HL-60 (cell line): ENCODE data around the gene HABP2.

ENCODE experiments used
- GABPA ChIP-seq: IDR thresholded peaks from 2 replicates; pipeline ENCODE4 v1.6.1; 2012; ENCODE audit warnings: low read depth
- POLR2AphosphoS5 ChIP-seq: IDR thresholded peaks from 2 replicates; pipeline ENCODE4 v1.6.1; 2012; ENCODE audit warnings: low read depth
- SPI1 ChIP-seq: IDR thresholded peaks from 2 replicates; pipeline ENCODE4 v1.6.1; 2012; ENCODE audit warnings: low read depth, mild to moderate bottlenecking, borderline replicate concordance
- TF ChIP-seq, protein P1 (sequence below): IDR thresholded peaks from one replicate; pipeline ENCODE4 v1.5.1; 2011; ENCODE audit warnings: low read length, control low read depth, inconsistent platforms; ENCODE audit not compliant: insufficient read depth
- TF ChIP-seq, protein P2 (sequence below): IDR thresholded peaks from 2 replicates; pipeline ENCODE4 v1.6.1; 2012; ENCODE audit warnings: low read depth; ENCODE audit not compliant: insufficient replicate concordance

DNA sequence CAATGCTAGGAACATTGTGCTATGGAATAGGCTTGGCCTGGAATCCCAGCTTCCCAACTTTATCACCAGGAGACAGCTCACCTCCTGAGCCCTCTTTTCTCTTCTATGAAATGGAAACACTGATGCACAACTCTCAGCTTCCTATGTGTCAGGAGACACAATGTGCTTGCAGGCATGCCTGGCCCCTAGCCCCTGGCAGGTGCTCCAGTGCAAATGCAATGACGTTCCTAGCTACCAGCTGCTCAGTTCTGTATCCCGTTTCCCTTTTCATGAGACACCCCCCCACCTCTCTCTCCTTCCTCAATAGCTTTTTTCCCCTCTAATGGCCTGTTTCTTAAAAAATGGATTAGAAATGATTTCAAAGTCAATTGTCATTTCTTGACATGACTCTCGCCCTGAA, 30.7 kb downstream of the HABP2 start:
- TF ChIP-seq, protein P1, sequence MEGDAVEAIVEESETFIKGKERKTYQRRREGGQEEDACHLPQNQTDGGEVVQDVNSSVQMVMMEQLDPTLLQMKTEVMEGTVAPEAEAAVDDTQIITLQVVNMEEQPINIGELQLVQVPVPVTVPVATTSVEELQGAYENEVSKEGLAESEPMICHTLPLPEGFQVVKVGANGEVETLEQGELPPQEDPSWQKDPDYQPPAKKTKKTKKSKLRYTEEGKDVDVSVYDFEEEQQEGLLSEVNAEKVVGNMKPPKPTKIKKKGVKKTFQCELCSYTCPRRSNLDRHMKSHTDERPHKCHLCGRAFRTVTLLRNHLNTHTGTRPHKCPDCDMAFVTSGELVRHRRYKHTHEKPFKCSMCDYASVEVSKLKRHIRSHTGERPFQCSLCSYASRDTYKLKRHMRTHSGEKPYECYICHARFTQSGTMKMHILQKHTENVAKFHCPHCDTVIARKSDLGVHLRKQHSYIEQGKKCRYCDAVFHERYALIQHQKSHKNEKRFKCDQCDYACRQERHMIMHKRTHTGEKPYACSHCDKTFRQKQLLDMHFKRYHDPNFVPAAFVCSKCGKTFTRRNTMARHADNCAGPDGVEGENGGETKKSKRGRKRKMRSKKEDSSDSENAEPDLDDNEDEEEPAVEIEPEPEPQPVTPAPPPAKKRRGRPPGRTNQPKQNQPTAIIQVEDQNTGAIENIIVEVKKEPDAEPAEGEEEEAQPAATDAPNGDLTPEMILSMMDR = no peak
- no peak for TF ChIP-seq POLR2AphosphoS5
- TF ChIP-seq, protein P2, sequence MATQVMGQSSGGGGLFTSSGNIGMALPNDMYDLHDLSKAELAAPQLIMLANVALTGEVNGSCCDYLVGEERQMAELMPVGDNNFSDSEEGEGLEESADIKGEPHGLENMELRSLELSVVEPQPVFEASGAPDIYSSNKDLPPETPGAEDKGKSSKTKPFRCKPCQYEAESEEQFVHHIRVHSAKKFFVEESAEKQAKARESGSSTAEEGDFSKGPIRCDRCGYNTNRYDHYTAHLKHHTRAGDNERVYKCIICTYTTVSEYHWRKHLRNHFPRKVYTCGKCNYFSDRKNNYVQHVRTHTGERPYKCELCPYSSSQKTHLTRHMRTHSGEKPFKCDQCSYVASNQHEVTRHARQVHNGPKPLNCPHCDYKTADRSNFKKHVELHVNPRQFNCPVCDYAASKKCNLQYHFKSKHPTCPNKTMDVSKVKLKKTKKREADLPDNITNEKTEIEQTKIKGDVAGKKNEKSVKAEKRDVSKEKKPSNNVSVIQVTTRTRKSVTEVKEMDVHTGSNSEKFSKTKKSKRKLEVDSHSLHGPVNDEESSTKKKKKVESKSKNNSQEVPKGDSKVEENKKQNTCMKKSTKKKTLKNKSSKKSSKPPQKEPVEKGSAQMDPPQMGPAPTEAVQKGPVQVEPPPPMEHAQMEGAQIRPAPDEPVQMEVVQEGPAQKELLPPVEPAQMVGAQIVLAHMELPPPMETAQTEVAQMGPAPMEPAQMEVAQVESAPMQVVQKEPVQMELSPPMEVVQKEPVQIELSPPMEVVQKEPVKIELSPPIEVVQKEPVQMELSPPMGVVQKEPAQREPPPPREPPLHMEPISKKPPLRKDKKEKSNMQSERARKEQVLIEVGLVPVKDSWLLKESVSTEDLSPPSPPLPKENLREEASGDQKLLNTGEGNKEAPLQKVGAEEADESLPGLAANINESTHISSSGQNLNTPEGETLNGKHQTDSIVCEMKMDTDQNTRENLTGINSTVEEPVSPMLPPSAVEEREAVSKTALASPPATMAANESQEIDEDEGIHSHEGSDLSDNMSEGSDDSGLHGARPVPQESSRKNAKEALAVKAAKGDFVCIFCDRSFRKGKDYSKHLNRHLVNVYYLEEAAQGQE = no peak
- TF ChIP-seq GABPA = no peak
- TF ChIP-seq SPI1 = no peak
